GM23338 (cell line): ENCODE data around the gene DDB1. TPM values are rescaled to one million over a fixed set of nuclear protein-coding genes. Genes with fewer than 3 reads are reported as not detected.

Source experiments
- ATAC-seq: fragments of 200-7000 bp; cut with Tn5 transposase; 3 replicates; pipeline ENCODE4 v1.9.1; 2020
- DNase-seq: peaks from one replicate; pipeline ENCODE4 v3.0.0-alpha.2; 2015; ENCODE audit warnings: low spot score
- H2AFZ ChIP-seq: fragments of 200-600 bp; sonication (generic); 2 replicates; pipeline ENCODE4 v1.8.0; 2016; ENCODE audit warnings: antibody characterized with exemption, mild to moderate bottlenecking, moderate library complexity
- H3F3A ChIP-seq: fragments of 200-600 bp; sonication (generic); replicated peaks from 2 replicates; pipeline ENCODE4 v1.8.0; 2017; ENCODE audit warnings: antibody characterized with exemption, mixed run types, low read depth
- H3K27ac ChIP-seq: fragments of 200-600 bp; sonication (generic); 2 replicates; pipeline ENCODE4 v1.6.1; 2016; ENCODE audit warnings: low read depth
- H3K27me3 ChIP-seq: fragments of 200-600 bp; sonication (generic); 2 replicates; pipeline ENCODE4 v1.8.0; 2016; ENCODE audit warnings: mild to moderate bottlenecking, mixed run types, moderate library complexity; ENCODE audit not compliant: insufficient read depth
- H3K36me3 ChIP-seq: fragments of 200-600 bp; sonication (generic); 2 replicates; pipeline ENCODE4 v1.8.0; 2016; ENCODE audit warnings: mild to moderate bottlenecking; ENCODE audit not compliant: insufficient read depth
- H3K4me1 ChIP-seq: fragments of 200-600 bp; sonication (generic); 2 replicates; pipeline ENCODE4 v1.8.0; 2016; ENCODE audit warnings: mild to moderate bottlenecking, moderate library complexity; ENCODE audit not compliant: insufficient read depth
- H3K4me2 ChIP-seq: fragments of 200-600 bp; sonication (generic); 2 replicates; pipeline ENCODE4 v1.7.1; 2017; ENCODE audit warnings: mixed run types
- H3K4me3 ChIP-seq: fragments of 200-600 bp; sonication (generic); 2 replicates; pipeline ENCODE4 v1.6.1; 2016; ENCODE audit warnings: mixed run types
- H3K79me2 ChIP-seq: fragments of 200-600 bp; sonication (generic); replicated peaks from 2 replicates; pipeline ENCODE4 v1.8.0; 2017; ENCODE audit warnings: mild to moderate bottlenecking; ENCODE audit not compliant: insufficient read depth
- H3K9me2 ChIP-seq: fragments of 200-600 bp; sonication (generic); 2 replicates; pipeline ENCODE4 v1.8.0; 2017; ENCODE audit not compliant: insufficient read depth
- H4K20me1 ChIP-seq: fragments of 200-600 bp; sonication (generic); replicated peaks from 2 replicates; pipeline ENCODE4 v1.8.0; 2017; ENCODE audit warnings: mild to moderate bottlenecking; ENCODE audit not compliant: insufficient read depth
- H3K27ac Mint-ChIP-seq: 2 replicates; pipeline ENCODE4 v1.8.0; 2020; ENCODE audit warnings: inconsistent platforms, mild to moderate bottlenecking, moderate library complexity, mixed read lengths
- H3K27me3 Mint-ChIP-seq: 3 replicates; pipeline ENCODE4 v1.8.0; 2022; ENCODE audit warnings: low read depth, mild to moderate bottlenecking, moderate library complexity, mixed read lengths, inconsistent platforms; ENCODE audit not compliant: insufficient read depth, poor library complexity
- H3K36me3 Mint-ChIP-seq: 3 replicates; pipeline ENCODE4 v1.8.0; 2021; ENCODE audit warnings: low read depth, mild to moderate bottlenecking, inconsistent platforms, moderate library complexity, mixed read lengths
- H3K4me1 Mint-ChIP-seq: 3 replicates; pipeline ENCODE4 v1.8.0; 2020; ENCODE audit warnings: mild to moderate bottlenecking, inconsistent platforms, mixed read lengths
- H3K4me3 Mint-ChIP-seq: 3 replicates; pipeline ENCODE4 v1.8.0; 2021; ENCODE audit warnings: moderate library complexity, mild to moderate bottlenecking, inconsistent platforms, mixed read lengths
- H3K9me3 Mint-ChIP-seq: 3 replicates; pipeline ENCODE4 v1.8.0; 2020; ENCODE audit warnings: moderate library complexity, mild to moderate bottlenecking, inconsistent platforms, mixed read lengths
- CREB1 ChIP-seq: fragments of 250-450 bp; sonication (Bioruptor Pico); IDR thresholded peaks from 2 replicates; pipeline ENCODE4 v1.5.0; 2020; ENCODE audit warnings: low read depth, mild to moderate bottlenecking, moderate library complexity
- CTCF ChIP-seq, 2 experiments: fragments of 200-600 bp in 1 of 2; sonication (generic) in 1 of 2; conservative IDR thresholded peaks; 2 replicates each; pipeline versions ENCODE4 v1.5.1 to v1.6.1; 2016 to 2017; ENCODE audit warnings: antibody characterized with exemption in 2 of 2, low read depth in 2 of 2, mild to moderate bottlenecking in 2 of 2, moderate library complexity in 1 of 2
- EZH2 ChIP-seq: fragments of 200-600 bp; sonication (generic); IDR thresholded peaks from one replicate; pipeline ENCODE4 v1.8.0; 2017; ENCODE audit warnings: antibody characterized with exemption, mild to moderate bottlenecking, low read depth; ENCODE audit not compliant: unreplicated experiment
- EZH2phosphoT487 ChIP-seq: fragments of 200-600 bp; sonication (generic); IDR thresholded peaks from one replicate; pipeline ENCODE4 v1.8.1; 2018; ENCODE audit warnings: antibody characterized with exemption; ENCODE audit not compliant: unreplicated experiment
- JUNB ChIP-seq: IDR thresholded peaks from one replicate; pipeline ENCODE4 v1.6.1; 2016; ENCODE audit warnings: antibody characterized with exemption; ENCODE audit not compliant: unreplicated experiment
- NANOG ChIP-seq: IDR thresholded peaks from 2 replicates; pipeline ENCODE4 v1.6.1; 2016; ENCODE audit warnings: antibody characterized with exemption, borderline replicate concordance
- POLR2AphosphoS5 ChIP-seq: IDR thresholded peaks from 2 replicates; pipeline ENCODE4 v1.6.1; 2016; ENCODE audit warnings: antibody characterized with exemption, low read depth
- REST ChIP-seq: IDR thresholded peaks from one replicate; pipeline ENCODE4 v1.6.1; 2018; ENCODE audit warnings: antibody characterized with exemption; ENCODE audit not compliant: unreplicated experiment
- ZNF114 ChIP-seq: fragments of 250-450 bp; sonication (Bioruptor Pico); IDR thresholded peaks from 2 replicates; pipeline ENCODE4 v1.5.0; 2020; ENCODE audit warnings: mild to moderate bottlenecking, moderate library complexity
- ZNF331 ChIP-seq: fragments of 250-450 bp; sonication (Bioruptor Pico); IDR thresholded peaks from 2 replicates; pipeline ENCODE4 v1.5.0; 2020; ENCODE audit warnings: low read depth, mild to moderate bottlenecking, moderate library complexity
- ZNF462 ChIP-seq: fragments of 250-450 bp; sonication (Bioruptor Pico); IDR thresholded peaks from 2 replicates; pipeline ENCODE4 v1.5.0; 2020; ENCODE audit warnings: mild to moderate bottlenecking, moderate library complexity
- polyA plus RNA-seq: library from polyadenylated mRNA; unstranded; fragments of >200 nt; fragmentation: Nextera tagmentation; extraction: Ambion mirVana; gene quantifications from 2 replicates; pipeline ENCODE4 v1.2.1, GENCODE V29; 2016
- total RNA-seq: library from RNA; depleted of rRNA; stranded (reverse); fragments of >200 nt; shearing (Covaris generic); gene quantifications from 2 replicates; pipeline ENCODE4 v1.2.3, GENCODE V29; 2014

The DDB1 gene
- total and polyA plus RNA-seq, 2 experiments from 2014 or later: 102 to 282 TPM

- Mint-ChIP-seq H3K27me3 (peaks cover 30% of the 10 kb centered on the region), H3K36me3 (peaks cover 10% of the 10 kb centered on the region), H3K9me3 (no peaks in the 10 kb centered on the region; the same call in 2 of the 3 replicates), H3K4me3 (peak overlapping the region; percentile 42; the same call in 2 of the 3 replicates), H3K4me1 (peaks cover 8% of the 10 kb centered on the region), H3K27ac (no peak overlapping the region)
- Histone ChIP-seq H3K27ac (no peak overlapping the region), H3K79me2 (peaks cover 19% of the 10 kb centered on the region), H3K9me2 (no peaks in the 10 kb centered on the region), H3K4me3 (no peak overlapping the region), H3K36me3 (peaks cover 5% of the 10 kb centered on the region; the same call in 1 of the 2 replicates), H2AFZ (no peak overlapping the region), H3K4me1 (peaks cover 9% of the 10 kb centered on the region), H4K20me1 (peaks cover 6% of the 10 kb centered on the region), H3K4me2 (no peak overlapping the region), H3K27me3 (peaks cover 11% of the 10 kb centered on the region), H3F3A (peaks cover 9% of the 10 kb centered on the region)
- ATAC-seq (no peak), DNase-seq (no peak)
- TF ChIP-seq CREB1 (CRISPR knock-in tag) (no peak), JUNB (no peak), ZNF462 (no peak), CTCF (conservative IDR thresholded peaks at IDR 0.05; ENCODE audit: low read depth in 2 of 2) (no peak), EZH2 (no peak), NANOG (no peak), POLR2AphosphoS5 (no peak), ZNF114 (CRISPR knock-in tag) (no peak), ZNF331 (CRISPR knock-in tag) (no peak), EZH2phosphoT487 (no peak), REST (no peak)
These were observed 40.5 kb downstream of the DDB1 start for GRCh38 chr11:61292356-61292755.
